ENCODE measurements around the gene ZNF385D.
A peak's percentile ranks its signal among the peaks of the same experiment; 100 is the strongest.
"Not testable (repeated sequence)": the region's sequence is repeated elsewhere in the genome, so short reads cannot be mapped to it uniquely, and the experiment has no call there.

Gene ZNF385D

GRCh38 chr3:21515417-21515816 is 235.6 kb downstream of the ZNF385D start:
- no peak for DNase-seq (ENCODE audit: low spot score)

DNA sequence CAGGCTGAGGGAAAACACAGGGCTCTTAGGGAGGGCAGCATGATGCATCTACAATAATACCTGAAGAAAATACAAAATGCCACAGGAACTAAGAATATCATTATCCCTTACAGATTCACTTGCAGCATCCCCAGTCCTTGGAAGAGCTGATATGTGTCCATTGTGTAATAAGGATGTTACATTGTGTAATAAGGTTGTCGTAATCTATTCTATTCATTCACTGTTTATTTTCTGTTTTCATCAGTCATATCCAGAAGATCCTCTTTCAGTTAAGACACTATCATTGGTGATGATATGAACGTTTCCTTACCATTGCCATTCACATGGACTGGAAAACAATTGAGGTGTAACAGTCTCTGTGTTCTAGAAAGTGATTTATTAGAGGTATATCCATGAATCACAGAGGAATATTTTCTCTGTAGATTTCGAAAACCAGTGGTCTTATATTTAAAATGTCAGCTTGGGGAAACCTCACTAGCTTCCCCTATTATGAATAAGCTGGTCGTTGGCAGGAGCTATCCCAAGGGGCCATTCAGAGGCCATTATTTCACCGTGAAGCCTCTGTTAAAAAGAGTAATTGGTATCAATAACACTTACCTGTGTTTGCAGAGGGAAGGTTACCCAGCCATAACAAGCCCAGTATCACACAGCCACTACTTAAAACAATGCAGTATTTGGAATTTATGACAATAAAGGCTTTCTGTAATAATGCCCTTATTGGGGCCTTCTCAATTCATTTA is 241.1 kb downstream of the ZNF385D start:
- DNase-seq (ENCODE audit: low spot score), result no peak

- no peak for DNase-seq (ENCODE audit: low spot score)
These were observed 242.8 kb downstream of the ZNF385D start for GRCh38 chr3:21508246-21508645.

DNA sequence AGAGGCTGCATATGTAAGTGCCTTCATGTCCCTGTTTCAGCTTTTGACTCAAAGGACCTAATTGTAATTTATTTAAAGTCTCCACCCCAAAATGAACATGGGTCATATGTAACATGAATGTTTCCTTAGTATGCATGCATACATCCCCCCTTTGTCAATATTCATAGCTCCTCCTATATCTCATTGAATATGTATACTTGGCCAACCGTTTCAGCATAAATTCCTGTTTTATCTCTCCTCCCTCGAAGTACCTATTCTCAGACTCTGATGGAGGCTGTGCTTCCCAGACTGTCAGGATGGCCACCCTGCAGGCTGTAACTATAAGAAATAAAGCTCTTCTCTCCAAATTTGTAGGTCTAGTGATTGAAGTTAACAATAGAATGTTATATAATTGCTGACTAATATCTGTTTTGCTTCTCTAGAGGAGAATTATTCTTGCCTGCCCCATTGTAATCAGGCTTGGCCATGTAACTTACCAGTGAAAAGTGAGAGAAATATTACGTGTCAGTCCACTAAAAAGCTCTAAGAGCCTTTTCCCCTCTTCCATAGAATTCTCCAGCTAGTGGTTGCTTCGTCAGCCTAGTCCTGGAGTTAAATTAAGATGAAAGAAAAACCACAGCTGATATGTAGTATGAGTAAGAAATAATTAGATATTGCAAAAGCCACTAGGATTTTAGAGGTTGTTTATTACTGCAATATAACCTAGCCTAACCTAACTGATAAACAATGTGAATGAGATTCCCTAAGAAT is 245.1 kb downstream of the ZNF385D start:
- no peak for DNase-seq (ENCODE audit: low spot score)

GRCh38 chr3:21502656-21503055 is 248.4 kb downstream of the ZNF385D start:
- DNase-seq (ENCODE audit: low spot score), result no peak

DNA sequence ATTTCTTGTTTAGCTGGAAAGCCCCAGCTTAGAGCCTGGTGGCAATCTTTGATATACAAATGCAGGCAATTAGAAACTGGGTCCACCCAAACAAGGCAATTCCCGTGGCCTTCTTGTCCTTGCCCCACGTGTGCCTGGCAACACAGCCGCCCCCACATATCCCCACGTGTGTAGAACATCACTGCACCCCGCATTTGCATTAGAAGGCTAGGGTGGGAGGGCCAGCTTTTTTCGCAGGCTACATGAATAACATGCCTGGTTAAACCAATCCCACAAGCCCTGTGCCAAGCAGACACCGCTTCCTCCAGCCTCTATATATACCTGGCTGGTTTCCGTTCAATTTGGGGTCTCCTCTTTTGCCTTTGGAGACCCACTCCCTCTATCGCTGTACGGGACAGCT is 250.2 kb downstream of the ZNF385D start:
- no peak for DNase-seq (ENCODE audit: low spot score)

DNA sequence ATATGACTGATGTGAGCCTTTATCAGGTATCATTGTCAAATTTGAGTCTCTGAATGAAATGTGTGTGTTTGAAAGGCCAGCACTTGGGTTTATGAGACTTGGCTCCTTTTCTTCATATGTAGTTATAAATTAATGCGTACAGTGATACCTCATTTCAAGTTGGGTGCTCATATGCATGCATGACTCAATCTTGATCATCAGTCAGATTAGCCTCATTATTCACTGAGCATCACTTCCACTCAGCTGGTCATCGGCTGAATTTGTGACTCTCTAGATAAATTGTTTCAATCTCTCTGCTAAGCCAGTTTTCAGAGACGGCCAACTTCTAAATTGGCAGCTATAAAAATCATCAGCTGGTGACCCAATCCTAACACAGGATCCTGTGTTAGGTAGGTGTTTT is 260.3 kb downstream of the ZNF385D start:
- not testable (repeated sequence) for DNase-seq (ENCODE audit: low spot score)

GRCh38 chr3:21487520-21487919 is 263.5 kb downstream of the ZNF385D start:
- no peak for DNase-seq (ENCODE audit: low spot score)

DNA sequence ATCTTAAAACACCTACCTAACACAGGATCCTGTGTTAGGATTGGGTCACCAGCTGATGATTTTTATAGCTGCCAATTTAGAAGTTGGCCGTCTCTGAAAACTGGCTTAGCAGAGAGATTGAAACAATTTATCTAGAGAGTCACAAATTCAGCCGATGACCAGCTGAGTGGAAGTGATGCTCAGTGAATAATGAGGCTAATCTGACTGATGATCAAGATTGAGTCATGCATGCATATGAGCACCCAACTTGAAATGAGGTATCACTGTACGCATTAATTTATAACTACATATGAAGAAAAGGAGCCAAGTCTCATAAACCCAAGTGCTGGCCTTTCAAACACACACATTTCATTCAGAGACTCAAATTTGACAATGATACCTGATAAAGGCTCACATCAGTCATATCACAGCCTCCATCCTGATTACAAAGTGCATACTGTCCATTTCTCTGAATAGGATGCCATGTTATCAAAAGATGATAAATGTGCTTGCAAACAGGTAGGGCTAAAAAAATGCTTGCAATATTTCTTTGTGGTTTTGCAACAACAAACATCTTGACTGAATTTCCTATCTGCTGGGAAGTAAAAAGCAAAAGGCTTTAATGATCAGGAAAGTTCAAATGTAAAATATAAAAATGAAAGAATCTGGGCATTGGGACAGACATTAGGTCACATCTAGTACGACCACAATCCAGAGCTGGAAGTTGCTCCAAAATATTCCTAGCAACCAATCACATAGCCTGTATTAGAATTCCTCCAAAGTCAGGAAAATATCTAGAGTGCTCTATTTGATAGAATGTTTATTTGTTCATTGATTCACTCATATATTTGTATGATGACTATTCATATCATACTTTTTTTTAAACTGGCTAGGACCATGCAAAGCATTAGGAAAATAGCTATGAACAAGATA is 264.7 kb downstream of the ZNF385D start:
- peak; percentile 9 for DNase-seq (ENCODE audit: low spot score)

DNA sequence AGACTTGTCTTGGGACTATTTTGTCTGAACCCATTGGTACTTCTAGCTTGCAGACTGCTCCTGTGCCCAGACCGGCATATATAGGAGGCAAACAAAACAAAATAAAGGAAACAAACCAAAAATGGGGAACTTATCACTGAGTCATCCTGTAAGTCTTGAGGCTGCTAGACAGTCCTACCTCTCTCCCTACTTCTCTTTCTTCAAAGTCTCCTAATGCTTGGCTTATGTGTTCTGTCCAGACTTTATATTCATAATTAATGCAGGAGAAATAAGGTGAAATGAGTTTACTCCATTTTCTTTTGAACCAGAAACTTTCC is 266.2 kb downstream of the ZNF385D start:
- no peak for DNase-seq (ENCODE audit: low spot score)

DNA sequence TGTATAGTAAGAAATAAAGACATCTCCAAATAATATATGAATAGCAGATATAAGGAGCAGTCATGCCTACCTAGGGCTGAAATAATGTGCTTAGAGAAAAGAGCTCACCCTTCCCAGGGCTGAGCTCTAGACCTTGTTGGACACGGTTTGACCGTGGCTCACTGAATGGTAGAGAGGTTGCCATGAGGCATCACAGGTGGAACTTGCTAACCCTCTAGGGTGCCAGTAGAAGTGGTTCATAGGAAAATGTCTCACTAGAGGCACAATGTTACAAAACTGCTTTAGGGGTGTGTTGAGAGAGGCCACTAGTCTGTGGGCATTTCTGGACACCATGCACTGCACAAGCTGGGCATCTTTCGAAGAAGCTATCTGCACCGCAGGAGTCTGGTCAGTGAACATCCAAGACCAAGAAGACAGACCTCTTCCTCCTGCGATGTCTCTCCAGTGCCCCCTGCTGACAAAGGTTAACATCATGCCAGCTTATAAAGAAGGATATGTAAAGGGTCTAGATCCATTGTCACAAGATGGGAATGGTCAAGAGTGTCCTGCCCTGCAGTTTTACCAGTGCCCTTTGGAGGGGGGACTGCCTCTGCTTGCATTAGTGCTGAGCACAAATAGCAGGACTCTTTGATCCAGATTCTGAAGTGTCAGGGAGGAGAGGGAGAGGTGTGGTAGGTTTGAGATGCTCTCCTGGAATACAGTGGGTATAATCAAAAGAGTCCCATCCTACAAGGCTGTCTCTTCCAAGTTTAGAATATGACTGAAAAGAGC is 266.8 kb downstream of the ZNF385D start:
- peak; percentile 53 for DNase-seq (ENCODE audit: low spot score)

DNA sequence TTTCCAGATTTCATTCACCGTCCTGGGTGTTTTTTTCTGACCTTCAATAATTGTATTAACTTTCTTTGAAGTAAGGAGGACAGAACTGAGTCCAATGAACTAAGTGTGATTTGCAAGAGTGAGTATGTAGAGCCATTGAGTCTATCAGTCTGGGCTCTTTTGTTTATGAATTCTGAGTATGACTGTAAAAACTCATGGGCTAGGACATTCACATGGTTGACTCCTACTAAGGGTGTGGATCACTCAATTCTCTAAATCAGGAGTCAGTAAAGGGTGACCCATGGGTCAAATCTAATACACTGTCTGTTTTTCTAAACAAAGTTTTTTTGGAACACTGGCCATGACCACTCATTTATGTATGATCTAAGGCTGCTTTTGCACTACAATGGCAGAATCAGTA is 269.0 kb downstream of the ZNF385D start:
- DNase-seq (ENCODE audit: low spot score), result no peak

DNA sequence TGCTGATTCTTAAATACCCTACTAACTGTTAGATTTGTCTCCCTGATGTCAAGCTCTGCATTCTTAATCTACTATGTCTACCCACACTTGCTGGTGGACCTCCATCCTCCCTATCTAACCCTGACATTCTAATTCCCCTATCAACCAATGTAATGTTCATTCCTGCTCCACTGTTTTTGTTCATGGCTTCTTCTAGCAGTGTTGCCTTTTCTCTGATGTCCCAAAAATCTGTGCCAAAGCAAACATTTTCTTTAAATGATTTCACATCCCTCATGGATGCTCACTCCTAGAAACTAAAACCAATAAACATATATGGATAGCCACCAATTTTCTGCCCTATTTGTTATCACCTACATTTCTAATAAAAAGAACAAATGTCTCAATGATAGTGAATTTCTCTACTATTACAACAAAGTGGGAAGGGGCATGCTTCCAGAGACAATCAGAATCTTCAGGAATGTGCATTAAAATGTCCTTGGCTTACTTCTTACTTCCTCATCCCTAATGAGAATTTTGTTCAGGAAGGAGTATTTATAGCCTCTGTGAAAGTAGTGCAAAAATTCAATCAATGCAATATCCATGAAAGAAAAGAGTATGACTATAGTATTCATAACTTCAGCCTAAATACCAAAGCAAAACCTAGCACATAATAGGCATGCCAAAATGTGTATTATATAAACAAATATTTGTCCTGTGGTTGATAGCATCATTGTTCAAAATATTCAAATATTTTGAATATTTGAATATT is 273.3 kb downstream of the ZNF385D start:
- DNase-seq (ENCODE audit: low spot score), result no peak

DNA sequence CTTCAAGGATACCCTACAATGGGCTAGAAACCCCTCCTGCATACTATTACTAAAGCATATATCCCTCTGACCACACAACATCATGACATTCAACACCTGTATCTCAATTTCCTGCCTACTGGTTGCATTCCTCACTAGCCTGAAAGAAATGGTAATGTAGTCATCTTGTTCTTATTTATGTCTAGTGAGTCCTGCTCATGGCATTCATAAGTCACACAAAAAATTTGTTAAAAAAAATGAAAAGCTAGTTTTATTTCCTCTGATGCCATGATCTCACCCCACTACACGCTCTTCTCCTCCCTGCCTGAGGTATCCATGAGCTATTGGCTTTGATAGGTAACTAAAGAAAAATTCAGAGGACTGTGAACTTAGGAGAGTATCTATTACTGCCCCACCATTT is 284.5 kb downstream of the ZNF385D start:
- no peak for DNase-seq (ENCODE audit: low spot score)

DNA sequence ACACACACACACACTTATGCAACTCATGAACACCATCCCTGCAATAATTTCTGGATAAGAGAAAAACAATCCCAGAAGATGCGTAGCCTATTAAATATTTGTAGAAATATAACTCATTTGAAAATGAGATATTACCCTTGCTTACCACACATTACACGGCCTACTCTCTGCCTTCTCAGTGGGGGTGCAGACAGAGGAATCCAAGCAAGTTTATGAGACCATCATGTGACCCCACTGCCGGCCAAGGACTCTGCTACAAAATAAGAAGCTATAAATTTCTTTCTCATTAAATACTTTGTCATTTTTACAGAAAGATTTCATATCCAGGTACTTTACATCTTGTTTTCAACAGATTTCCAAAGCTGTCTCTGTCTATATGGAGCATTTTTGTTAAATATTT is 286.3 kb downstream of the ZNF385D start:
- DNase-seq (ENCODE audit: low spot score), result no peak

GRCh38 chr3:21463319-21463718 is 287.7 kb downstream of the ZNF385D start:
- no peak for DNase-seq (ENCODE audit: low spot score)

GRCh38 chr3:21462141-21462540 is 288.9 kb downstream of the ZNF385D start:
- no peak for DNase-seq (ENCODE audit: low spot score)

DNA sequence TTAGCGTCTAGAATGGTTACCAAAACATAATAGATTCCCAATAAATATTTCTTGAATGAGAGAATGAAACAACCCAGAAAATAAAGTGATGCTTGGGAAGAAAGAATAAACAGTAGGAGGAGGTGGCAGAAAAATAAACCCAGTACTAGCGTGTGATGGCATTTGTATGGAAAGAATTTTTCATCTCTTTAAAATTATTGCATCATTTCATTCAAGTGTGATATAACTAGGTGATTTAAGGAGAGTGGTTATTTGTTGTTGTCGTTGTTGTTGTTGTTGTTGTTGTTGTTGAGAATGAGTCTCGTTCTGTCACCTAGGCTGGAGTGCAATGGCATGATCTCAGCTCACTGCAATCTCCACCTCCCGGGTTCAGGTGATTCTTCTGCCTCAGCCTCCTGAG is 293.9 kb downstream of the ZNF385D start:
- DNase-seq (ENCODE audit: low spot score), result no peak

DNA sequence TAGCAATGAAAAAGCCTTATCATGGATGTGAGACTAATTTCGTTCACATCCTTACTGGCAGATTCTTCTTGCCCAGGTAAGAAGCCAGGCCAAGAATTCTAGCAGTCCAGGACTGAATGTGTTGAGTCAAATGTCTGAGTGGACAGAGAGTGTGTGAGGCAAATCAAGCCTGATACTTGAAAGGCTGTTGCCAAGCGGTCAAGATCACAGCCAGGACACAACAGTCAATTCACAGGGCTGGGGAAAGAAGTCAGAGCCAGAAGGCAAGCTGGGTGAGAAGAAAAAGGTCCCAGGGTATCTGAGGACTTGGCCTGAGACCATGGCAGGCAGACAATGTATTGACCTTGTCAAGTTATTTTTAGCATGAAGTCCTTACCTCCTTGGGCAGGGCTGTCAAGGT is 301.3 kb downstream of the ZNF385D start:
- DNase-seq (ENCODE audit: low spot score), result no peak

DNA sequence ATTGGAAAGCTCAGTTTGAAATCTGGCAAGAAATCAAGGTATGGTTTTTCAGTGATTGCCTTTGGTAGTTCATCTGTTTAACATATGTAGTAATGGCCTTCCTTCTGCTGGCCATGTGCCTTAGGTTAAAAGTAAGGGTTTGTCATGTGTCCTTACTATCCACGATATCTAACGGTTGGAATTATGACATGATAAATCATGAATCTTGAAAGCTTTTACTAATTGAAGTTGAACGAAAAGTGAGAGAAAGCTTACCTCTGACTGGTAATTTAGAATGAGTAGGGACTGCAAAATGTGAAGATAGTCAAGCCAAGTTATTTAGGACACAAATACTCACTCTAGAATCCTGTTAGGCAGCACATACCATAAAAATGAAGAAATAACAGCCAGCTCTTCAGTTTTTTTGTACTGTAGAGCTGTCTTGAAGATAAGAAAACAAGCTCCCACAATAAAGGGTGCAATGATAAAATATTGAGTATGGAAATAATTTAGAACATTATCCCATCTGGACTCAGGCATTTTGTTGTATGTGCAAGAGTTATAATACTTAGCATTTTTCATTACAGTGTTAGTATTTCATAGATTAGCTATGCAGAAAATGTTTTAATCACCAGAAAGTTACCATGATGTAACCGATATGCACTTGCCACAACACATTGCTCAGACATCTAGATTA is 303.4 kb downstream of the ZNF385D start:
- DNase-seq (ENCODE audit: low spot score), result peak; percentile 20
